Endothelial cell of umbilical vein (primary cell): ENCODE data around the gene TOP3B. TPM values are rescaled to one million over a fixed set of nuclear protein-coding genes. Genes with fewer than 3 reads are reported as not detected.

Source experiments
- BruUV-seq: library from RNA; stranded (reverse); fragments of 400-500 nt; replicated peaks from 2 replicates; lab custom pipeline; 2021; lab: Mats Ljungman, UMichigan
- CTCF ChIA-PET: fragments of 300-600, 350-600 bp; sonication (Branson Sonifier 250); formaldehyde crosslinking; loops from one replicate; lab custom pipeline; 2021; ENCODE audit warnings: antibody characterized with exemption, inconsistent platforms; lab: Charles Lee
- POLR2A ChIA-PET: fragments of 300-600, 350-600 bp; sonication (Branson Sonifier 250); formaldehyde crosslinking; loops from one replicate; lab custom pipeline; 2021; ENCODE audit warnings: antibody characterized with exemption, inconsistent platforms; lab: Charles Lee
- DNase-seq: peaks from one replicate; pipeline ENCODE4 v3.0.0-alpha.2; 2011; ENCODE audit warnings: low read depth, low spot score
- FAIRE-seq: peaks from 2 replicates; lab custom pipeline; 2011; peaks lifted over from hg19 to GRCh38; lab: Jason Lieb, UNC
- H2AFZ ChIP-seq: 2 replicates; pipeline ENCODE4 v1.6.0; 2012; ENCODE audit warnings: low read depth, low read length, control low read depth, inconsistent platforms
- H3K27ac ChIP-seq: 2 replicates; pipeline ENCODE4 v1.5.1; 2011; ENCODE audit warnings: low read depth, mild to moderate bottlenecking, control low read depth, low read length, moderate library complexity; ENCODE audit not compliant: insufficient read depth
- H3K27me3 ChIP-seq, 2 experiments: 2 replicates each; pipeline versions ENCODE4 v1.6.0 to v1.6.1; 2011; ENCODE audit warnings: low read length in 2 of 2, mixed read lengths in 1 of 2; ENCODE audit not compliant: control insufficient read depth in 2 of 2, insufficient read depth in 2 of 2
- H3K36me3 ChIP-seq, 2 experiments: 2 replicates in 1 of 2; 3 replicates in 1 of 2; pipeline ENCODE4 v1.5.1; 2011; ENCODE audit warnings: low read length in 2 of 2, mild to moderate bottlenecking in 1 of 2, moderate library complexity in 1 of 2; ENCODE audit not compliant: control insufficient read depth in 2 of 2, insufficient read depth in 2 of 2; ENCODE audit errors: extremely low read depth in 1 of 2
- H3K4me1 ChIP-seq: 3 replicates; pipeline ENCODE4 v1.5.1; 2011; ENCODE audit warnings: mild to moderate bottlenecking, low read length; ENCODE audit not compliant: control insufficient read depth, insufficient read depth; ENCODE audit errors: extremely low read depth
- H3K4me2 ChIP-seq: 2 replicates; pipeline ENCODE4 v1.6.1; 2011; ENCODE audit warnings: low read length, control low read depth, mixed read lengths; ENCODE audit not compliant: insufficient read depth
- H3K4me3 ChIP-seq, 3 experiments: fragments of 200-600 bp in 1 of 3; sonication (generic), shearing (Covaris generic) in 1 of 3; replicated peaks in 1 of 3; 2 replicates each; pipeline ENCODE4 v1.5.1; 2011 to 2016; ENCODE audit warnings: control low read depth in 3 of 3, low read length in 3 of 3, mild to moderate bottlenecking in 2 of 3, inconsistent platforms in 1 of 3, low read depth in 1 of 3, moderate library complexity in 1 of 3; ENCODE audit not compliant: insufficient read depth in 1 of 3
- H3K79me2 ChIP-seq: 2 replicates; pipeline ENCODE4 v1.6.0; 2012; ENCODE audit warnings: low read length, inconsistent platforms; ENCODE audit not compliant: control insufficient read depth, insufficient read depth
- H3K9ac ChIP-seq: replicated peaks from 2 replicates; pipeline ENCODE3; 2011; ENCODE audit warnings: low read length, control low read depth; ENCODE audit not compliant: insufficient read depth; ENCODE audit errors: extremely low read depth
- H3K9me1 ChIP-seq: replicated peaks from 3 replicates; pipeline ENCODE4 v1.6.0; 2011; ENCODE audit warnings: mild to moderate bottlenecking, low read length; ENCODE audit not compliant: control insufficient read depth, insufficient read depth; ENCODE audit errors: extremely low read depth
- H3K9me3 ChIP-seq: replicated peaks from 2 replicates; pipeline ENCODE4 v1.5.1; 2012; ENCODE audit warnings: low read length, inconsistent platforms; ENCODE audit not compliant: control insufficient read depth, insufficient read depth
- H4K20me1 ChIP-seq: replicated peaks from 2 replicates; pipeline ENCODE3; 2011; ENCODE audit warnings: mild to moderate bottlenecking, low read length; ENCODE audit not compliant: control insufficient read depth, insufficient read depth; ENCODE audit errors: extremely low read depth
- CTCF ChIP-seq, 2 donors: IDR thresholded peaks; 1 replicate in 1 of 2; 2 replicates in 1 of 2; pipeline ENCODE4 v1.5.1; 2011; ENCODE audit warnings: low read length in 2 of 2, mild to moderate bottlenecking in 2 of 2, moderate library complexity in 2 of 2, control low read depth in 1 of 2, inconsistent platforms in 1 of 2, low read depth in 1 of 2; ENCODE audit not compliant: insufficient read depth in 1 of 2; ENCODE audit errors: extremely low read depth in 1 of 2
- EZH2 ChIP-seq: IDR thresholded peaks from 2 replicates; pipeline ENCODE4 v1.6.1; 2012; ENCODE audit warnings: borderline replicate concordance, low read depth, mild to moderate bottlenecking, moderate library complexity, low read length, inconsistent platforms; ENCODE audit not compliant: severe bottlenecking
- GATA2 ChIP-seq: IDR thresholded peaks from 2 replicates; pipeline ENCODE4 v1.7.0; 2011; ENCODE audit warnings: low read depth, mild to moderate bottlenecking, moderate library complexity, mixed read lengths, low read length; ENCODE audit not compliant: insufficient read length, insufficient read depth
- JUN ChIP-seq: IDR thresholded peaks from 2 replicates; pipeline ENCODE4 v1.6.1; 2011; ENCODE audit warnings: borderline replicate concordance, low read depth; ENCODE audit not compliant: insufficient read length, insufficient read depth
- MYC ChIP-seq: IDR thresholded peaks from one replicate; pipeline ENCODE4 v1.6.1; 2011; ENCODE audit warnings: mild to moderate bottlenecking, low read depth, low read length
- POLR2A ChIP-seq: IDR thresholded peaks from 2 replicates; pipeline ENCODE4 v1.6.1; 2012; ENCODE audit warnings: low read depth, mild to moderate bottlenecking, control low read depth, low read length
- POLR2AphosphoS5 ChIP-seq: IDR thresholded peaks from 2 replicates; pipeline ENCODE4 v1.6.1; 2012; ENCODE audit warnings: low read depth, mild to moderate bottlenecking, control low read depth, low read length, moderate library complexity; ENCODE audit not compliant: insufficient read depth
- dilution Hi-C: fragments of 300-500 bp; cut with MboI; formaldehyde crosslinking; loops from one replicate; pipeline ENCODE4 v1.15.0; 2019; ENCODE audit warnings: low sequenced_read_pairs; ENCODE audit not compliant: extremely low pct_ligation_motif_present
- intact Hi-C: fragments of 100-400 bp; cut with micrococcal nuclease; formaldehyde crosslinking; loops from one replicate; pipeline ENCODE4 v1.10.0; 2022
- polyA plus RNA-seq, 4 experiments: library from polyadenylated mRNA; depleted of rRNA in 3 of 4; stranded (reverse) in 3 of 4; unstranded in 1 of 4; fragments of >200 nt; gene quantifications; 2 replicates each; pipeline versions ENCODE4 v1.2.1 to v1.2.3, GENCODE V29; 2011 to 2012; ENCODE audit warnings: missing spikeins in 1 of 4
- total RNA-seq: library from RNA; stranded (reverse); gene quantifications from 2 replicates; pipeline ENCODE4 v1.2.3, GENCODE V29; 2021
- TF ChIP-seq, protein P1 (sequence below): IDR thresholded peaks from 2 replicates; pipeline ENCODE4 v1.6.1; 2011; ENCODE audit not compliant: insufficient read depth, insufficient read length

TOP3B gene
- total and polyA plus RNA-seq, 2 donors (not counting 3 experiments of a cell fraction or from before 2014, with no cell fraction given) = 25.2 to 56.5 TPM

- CTCF ChIA-PET = interaction anchor here (1.6 to 8.4 kb wide), 3 partner anchors 9 to 23 kb away, joined by 4 to 292 read pairs (median 5); no protein-coding TSS in a partner anchor
- intact Hi-C loops = no loop called here
- no peak for DNase-seq
- dilution Hi-C loops = loop anchor here (25.0 kb wide), 2 partner anchors 134 to 234 kb away; no protein-coding TSS in a partner anchor
- Histone ChIP-seq H3K27ac (peak overlapping the region; percentile 71), H4K20me1 (no peaks in the 10 kb centered on the region), H3K79me2 (peaks cover 69% of the 10 kb centered on the region), H3K4me1 (peaks cover 84% of the 10 kb centered on the region), H3K9me1 (no peaks in the 10 kb centered on the region), H2AFZ (no peak overlapping the region), H3K4me2 (no peak overlapping the region), H3K36me3 (peaks cover 14 to 22% of the 10 kb centered on the region in 2 experiments), H3K27me3 (no peaks in the 10 kb centered on the region), H3K9ac (no peak overlapping the region), H3K4me3 (no peak overlapping the region), H3K9me3 (no peaks in the 10 kb centered on the region)
- TF ChIP-seq GATA2 = no peak
- no peak for TF ChIP-seq CTCF (IDR thresholded peaks at IDR 0.05; ENCODE audit: extremely low read depth in 1 of 2, insufficient read depth in 1 of 2, low read depth in 1 of 2, low read length in 2 of 2)
- TF ChIP-seq, protein P1, sequence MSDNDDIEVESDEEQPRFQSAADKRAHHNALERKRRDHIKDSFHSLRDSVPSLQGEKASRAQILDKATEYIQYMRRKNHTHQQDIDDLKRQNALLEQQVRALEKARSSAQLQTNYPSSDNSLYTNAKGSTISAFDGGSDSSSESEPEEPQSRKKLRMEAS = no peak
- no peak for TF ChIP-seq MYC
- no peak for TF ChIP-seq JUN
- no peak for TF ChIP-seq POLR2AphosphoS5
- TF ChIP-seq EZH2 = no peak
- TF ChIP-seq POLR2A = no peak
- FAIRE-seq = no peak
- no TSS peak for BruUV-seq
- POLR2A ChIA-PET = no interaction called here
Observed at GRCh38 chr22:21946262-21946925, 36.2 kb downstream of the TOP3B start.
